Activated T-helper 17 cell treated with anti-CD3 and anti-CD28 coated beads, Interleukin-2, amount 50 U/mL, for 72 hours (primary cell): ENCODE data around the gene DRD4. TPM values are rescaled to one million over a fixed set of nuclear protein-coding genes. Genes with fewer than 3 reads are reported as not detected.

ENCODE experiments used
- ATAC-seq: fragments of 150-1000 bp; cut with Tn5 transposase; replicated peaks from 2 replicates; pipeline ENCODE4 v1.10.0; 2021; ENCODE audit warnings: mild to moderate bottlenecking, moderate library complexity
- H3K27ac Mint-ChIP-seq: one replicate; pipeline ENCODE4 v1.8.0; 2022; ENCODE audit warnings: mixed read lengths
- H3K27me3 Mint-ChIP-seq: one replicate; pipeline ENCODE4 v1.8.0; 2022; ENCODE audit warnings: mixed read lengths
- H3K36me3 Mint-ChIP-seq: one replicate; pipeline ENCODE4 v1.8.0; 2022; ENCODE audit warnings: low read depth, mild to moderate bottlenecking, mixed read lengths
- H3K4me1 Mint-ChIP-seq: one replicate; pipeline ENCODE4 v1.8.0; 2022; ENCODE audit warnings: mixed read lengths
- H3K4me3 Mint-ChIP-seq: one replicate; pipeline ENCODE4 v1.8.0; 2022; ENCODE audit warnings: mild to moderate bottlenecking, mixed read lengths
- H3K9me3 Mint-ChIP-seq: one replicate; pipeline ENCODE4 v1.8.0; 2022; ENCODE audit warnings: mixed read lengths
- total RNA-seq, 2 donors: library from RNA; stranded (reverse); gene quantifications; one replicate each; pipeline ENCODE4 v1.2.3, GENCODE V29; 2022

Gene DRD4
- total RNA-seq: 1 to 10 TPM in 1 of 2 donors, under 1 TPM in 1; 0.48 to 3.8 TPM

- Mint-ChIP-seq H3K27me3 (peaks cover 8% of the 10 kb centered on the region), H3K27ac (no peak within 1 kb of the TSS), H3K9me3 (no peaks in the 10 kb centered on the region), H3K36me3 (peaks cover 10% of the 10 kb centered on the region), H3K4me3 (peak within 1 kb of the TSS; percentile 41), H3K4me1 (no peaks in the 10 kb centered on the region)
- ATAC-seq: no peak
Measured at GRCh38 chr11:636511-637332, at the start of gene DRD4. Gene DRD4, plus strand, starts transcription at chr11:637269. Its CDS starts 36 bp downstream, at chr11:637305.

GRCh38 chr11:587546-587945 lies 49.5 kb upstream of the DRD4 start:
- H3K9me3 Mint-ChIP-seq: no peaks in the 10 kb centered on the region
- peak; percentile 43 for ATAC-seq

DNA sequence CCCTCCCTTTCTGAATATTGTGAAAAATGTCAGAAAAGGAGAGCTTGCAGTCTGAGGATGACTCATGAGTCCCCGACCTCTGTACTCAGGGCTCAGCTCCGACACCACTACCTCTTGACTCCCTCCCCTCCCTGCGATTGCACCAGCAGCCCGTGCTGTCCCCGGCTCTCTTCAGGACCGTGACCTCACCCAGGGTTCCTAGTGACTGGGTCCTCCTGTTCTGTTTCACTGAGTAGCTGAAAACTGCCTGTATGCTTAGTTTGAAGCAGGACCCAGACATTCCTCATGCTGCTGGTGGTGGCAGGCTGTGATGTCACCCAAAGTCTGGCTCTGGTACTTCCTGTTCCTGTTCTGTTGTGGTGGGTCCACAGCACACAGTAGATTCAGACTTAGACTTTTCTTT lies 49.1 kb upstream of the DRD4 start:
- peaks cover 11% of the 10 kb centered on the region for H3K4me1 Mint-ChIP-seq
- ATAC-seq: peak; percentile 98
- H3K27me3 Mint-ChIP-seq: no peaks in the 10 kb centered on the region
- H3K27ac Mint-ChIP-seq: peak overlapping the region; percentile 87
- peak overlapping the region; percentile 68 for H3K4me3 Mint-ChIP-seq
- peaks cover 81% of the 10 kb centered on the region for H3K36me3 Mint-ChIP-seq
- H3K9me3 Mint-ChIP-seq: no peaks in the 10 kb centered on the region

More at GRCh38 chr11:587546-587945, 49.5 kb upstream of the DRD4 start:
- peaks cover 11% of the 10 kb centered on the region for H3K4me1 Mint-ChIP-seq
- H3K27me3 Mint-ChIP-seq: no peaks in the 10 kb centered on the region
- peak overlapping the region; percentile 68 for H3K4me3 Mint-ChIP-seq
- H3K27ac Mint-ChIP-seq: peak overlapping the region; percentile 87
- H3K36me3 Mint-ChIP-seq: peaks cover 81% of the 10 kb centered on the region

DNA sequence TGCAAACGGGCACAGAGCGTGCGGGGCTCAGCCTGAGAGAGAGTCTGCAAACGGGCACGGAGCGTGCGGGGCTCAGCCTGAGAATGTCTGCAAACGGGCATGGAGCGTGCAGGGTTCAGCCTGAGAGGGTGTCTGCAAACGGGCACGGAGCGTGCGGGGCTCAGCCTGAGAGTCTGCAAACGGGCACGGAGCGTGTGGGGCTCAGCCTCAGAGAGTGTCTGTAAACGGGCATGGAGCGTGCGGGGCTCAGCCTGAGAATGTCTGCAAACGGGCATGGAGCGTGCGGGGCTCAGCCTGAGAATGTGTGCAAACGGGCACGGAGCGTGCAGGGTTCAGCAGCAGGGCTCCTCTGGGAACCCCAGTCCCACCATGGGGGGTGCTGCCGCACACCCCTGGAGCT lies 47.3 kb upstream of the DRD4 start:
- Mint-ChIP-seq H3K4me1 (peaks cover 11% of the 10 kb centered on the region), H3K9me3 (no peaks in the 10 kb centered on the region), H3K36me3 (peaks cover 85% of the 10 kb centered on the region), H3K27ac (no peak overlapping the region), H3K27me3 (no peaks in the 10 kb centered on the region), H3K4me3 (no peak overlapping the region)
- no peak for ATAC-seq

DNA sequence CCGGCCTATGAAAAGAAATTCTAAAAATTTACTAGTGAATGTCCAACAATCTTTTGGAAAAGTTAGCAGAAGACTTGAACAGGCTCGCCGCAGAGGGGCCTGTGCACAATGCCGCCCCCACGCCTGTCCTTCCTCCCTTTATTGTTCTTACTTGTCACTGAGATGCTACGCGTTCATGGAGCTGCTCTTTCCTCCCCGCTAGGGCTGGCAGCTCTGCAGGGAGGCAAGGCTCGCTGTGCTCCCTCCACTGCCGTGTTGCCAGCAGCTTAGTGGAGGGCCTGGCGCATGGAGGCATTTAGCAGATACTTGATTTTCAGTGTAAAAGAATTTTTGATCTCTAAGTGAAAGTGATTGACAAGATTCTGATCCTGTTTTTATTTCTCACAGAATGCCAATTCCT lies 46.1 kb upstream of the DRD4 start:
- no peak overlapping the region for H3K27ac Mint-ChIP-seq
- no peaks in the 10 kb centered on the region for H3K9me3 Mint-ChIP-seq
- H3K4me1 Mint-ChIP-seq: peaks cover 11% of the 10 kb centered on the region
- H3K4me3 Mint-ChIP-seq: no peak overlapping the region
- ATAC-seq: no peak
- H3K27me3 Mint-ChIP-seq: no peaks in the 10 kb centered on the region
- peaks cover 93% of the 10 kb centered on the region for H3K36me3 Mint-ChIP-seq

DNA sequence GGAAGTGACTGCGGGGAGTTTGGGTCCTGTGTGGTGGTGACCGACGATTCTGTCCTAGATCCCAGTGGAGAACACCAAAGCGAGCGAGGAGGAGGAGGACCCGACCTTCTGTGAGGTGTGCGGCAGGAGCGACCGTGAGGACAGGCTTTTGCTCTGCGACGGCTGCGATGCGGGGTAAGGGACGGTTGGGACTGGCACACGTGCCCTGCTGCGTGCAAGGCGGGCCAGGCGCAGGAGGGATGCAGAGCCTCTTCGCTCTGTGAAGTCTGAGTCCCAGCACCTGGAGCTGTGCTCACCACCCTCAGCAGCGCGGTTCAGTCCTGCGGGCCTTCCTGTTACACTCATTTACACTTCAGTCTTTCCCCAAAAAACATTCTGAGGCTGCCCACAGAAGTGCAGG lies 44.6 kb upstream of the DRD4 start:
- Mint-ChIP-seq H3K4me1 (peaks cover 7% of the 10 kb centered on the region), H3K9me3 (no peaks in the 10 kb centered on the region), H3K36me3 (peaks cover 97% of the 10 kb centered on the region), H3K27me3 (no peaks in the 10 kb centered on the region), H3K27ac (no peak overlapping the region), H3K4me3 (no peak overlapping the region)
- ATAC-seq: no peak

DNA sequence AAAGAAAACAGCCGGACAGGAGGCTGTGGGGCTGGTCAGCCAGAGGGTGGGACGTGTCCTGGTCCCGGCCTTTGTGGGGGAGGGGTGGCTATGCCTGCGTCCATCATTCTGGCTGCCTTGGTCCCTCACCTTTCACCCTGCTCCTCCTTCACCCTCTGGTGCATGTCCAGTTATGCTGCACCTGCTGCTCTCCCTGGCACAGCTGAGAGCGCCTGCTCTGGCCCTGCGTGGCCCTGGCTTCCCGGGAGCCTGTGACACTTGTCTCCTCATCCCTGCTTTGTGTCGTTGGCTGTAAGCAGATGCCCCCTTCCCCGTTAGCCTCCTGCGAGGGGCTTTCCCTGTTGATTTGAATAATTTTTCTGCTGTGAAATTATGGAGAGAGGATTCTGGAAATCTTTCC lies 44.2 kb upstream of the DRD4 start:
- H3K36me3 Mint-ChIP-seq: peaks cover 93% of the 10 kb centered on the region
- no peak overlapping the region for H3K27ac Mint-ChIP-seq
- no peak for ATAC-seq
- H3K4me3 Mint-ChIP-seq: no peak overlapping the region
- no peaks in the 10 kb centered on the region for H3K27me3 Mint-ChIP-seq
- H3K4me1 Mint-ChIP-seq: peaks cover 5% of the 10 kb centered on the region
- no peaks in the 10 kb centered on the region for H3K9me3 Mint-ChIP-seq

- Mint-ChIP-seq H3K4me3 (no peak overlapping the region), H3K27me3 (no peaks in the 10 kb centered on the region), H3K36me3 (peaks cover 93% of the 10 kb centered on the region), H3K9me3 (no peaks in the 10 kb centered on the region), H3K4me1 (peaks cover 5% of the 10 kb centered on the region), H3K27ac (no peak overlapping the region)
- ATAC-seq: no peak
Measured at GRCh38 chr11:593347-593746, 43.7 kb upstream of the DRD4 start.

DNA sequence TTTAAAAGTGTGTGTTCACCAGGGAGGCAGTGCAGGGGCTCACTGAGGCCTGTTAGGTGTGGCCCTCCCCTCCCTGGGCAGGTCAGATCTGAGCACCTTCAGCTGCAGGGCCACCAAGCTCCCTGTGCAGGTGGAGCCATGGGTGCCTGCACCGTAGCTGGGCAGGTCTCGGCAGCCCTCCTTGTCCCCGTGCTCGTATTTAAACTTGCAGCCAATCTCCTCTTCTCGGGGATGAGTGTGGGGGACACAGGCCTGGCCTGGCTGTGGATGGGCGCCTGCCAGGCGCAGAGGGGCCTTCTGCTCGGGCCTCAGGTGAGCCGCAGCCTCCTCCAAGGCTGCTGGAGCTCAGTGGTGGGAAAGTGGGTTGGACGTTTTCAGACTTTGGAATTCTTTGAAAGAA lies 41.7 kb upstream of the DRD4 start:
- Mint-ChIP-seq H3K27me3 (no peaks in the 10 kb centered on the region), H3K9me3 (no peaks in the 10 kb centered on the region), H3K27ac (no peak overlapping the region), H3K4me3 (no peak overlapping the region), H3K36me3 (peaks cover 93% of the 10 kb centered on the region), H3K4me1 (peaks cover 5% of the 10 kb centered on the region)
- ATAC-seq: no peak

- Mint-ChIP-seq H3K36me3 (peaks cover 93% of the 10 kb centered on the region), H3K9me3 (no peaks in the 10 kb centered on the region), H3K4me3 (peak overlapping the region; percentile 5), H3K27me3 (no peaks in the 10 kb centered on the region), H3K27ac (peak overlapping the region; percentile 37), H3K4me1 (peaks cover 5% of the 10 kb centered on the region)
- ATAC-seq: peak; percentile 80
Measured at GRCh38 chr11:596374-596773, 40.7 kb upstream of the DRD4 start.

GRCh38 chr11:597166-597725 lies 39.8 kb upstream of the DRD4 start:
- ATAC-seq: no peak
- Mint-ChIP-seq H3K4me1 (peaks cover 5% of the 10 kb centered on the region), H3K36me3 (peaks cover 93% of the 10 kb centered on the region), H3K9me3 (no peaks in the 10 kb centered on the region), H3K4me3 (no peak overlapping the region), H3K27ac (peak overlapping the region; percentile 30), H3K27me3 (no peaks in the 10 kb centered on the region)

DNA sequence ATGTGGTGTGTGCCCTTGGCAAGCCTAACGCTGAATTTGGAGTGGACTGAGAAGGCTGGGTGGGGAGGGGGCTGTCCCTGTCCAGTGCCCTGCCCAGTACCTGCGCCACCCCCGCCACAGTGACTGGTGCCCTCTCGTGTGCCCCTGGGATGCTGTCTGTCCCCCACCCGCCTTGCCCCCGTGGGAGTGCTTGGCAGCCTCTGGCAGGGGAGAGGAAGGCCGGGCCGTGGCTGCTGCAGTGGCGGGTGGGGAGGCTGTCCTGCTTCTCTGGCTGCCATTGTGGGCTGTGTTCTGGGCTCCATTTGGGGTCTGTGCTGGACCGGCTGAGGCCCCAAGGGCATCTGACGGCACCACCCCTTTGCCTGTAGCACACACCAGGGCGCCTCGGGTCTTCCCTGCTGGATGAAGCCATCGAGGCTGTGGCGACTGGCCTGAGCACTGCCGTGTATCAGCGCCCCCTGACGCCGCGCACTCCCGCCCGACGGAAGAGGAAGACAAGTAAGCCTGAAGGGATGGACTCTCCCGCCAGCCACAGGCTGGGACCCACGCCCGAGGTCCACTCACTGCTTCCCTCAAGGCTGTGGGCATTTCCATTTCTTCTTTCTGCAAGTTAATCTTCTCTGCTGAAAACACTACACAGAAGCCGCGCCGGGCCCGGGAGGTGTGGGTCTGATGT lies 38.9 kb upstream of the DRD4 start:
- Mint-ChIP-seq H3K36me3 (peaks cover 93% of the 10 kb centered on the region), H3K4me1 (peaks cover 5% of the 10 kb centered on the region), H3K4me3 (no peak overlapping the region), H3K27me3 (no peaks in the 10 kb centered on the region), H3K27ac (no peak overlapping the region), H3K9me3 (no peaks in the 10 kb centered on the region)
- ATAC-seq: no peak

- H3K36me3 Mint-ChIP-seq: peaks cover 89% of the 10 kb centered on the region
- H3K4me1 Mint-ChIP-seq: peaks cover 5% of the 10 kb centered on the region
- H3K9me3 Mint-ChIP-seq: no peaks in the 10 kb centered on the region
- H3K4me3 Mint-ChIP-seq: no peak overlapping the region
- ATAC-seq: no peak
- no peak overlapping the region for H3K27ac Mint-ChIP-seq
- no peaks in the 10 kb centered on the region for H3K27me3 Mint-ChIP-seq
Measured at GRCh38 chr11:601573-602245, 35.4 kb upstream of the DRD4 start.

DNA sequence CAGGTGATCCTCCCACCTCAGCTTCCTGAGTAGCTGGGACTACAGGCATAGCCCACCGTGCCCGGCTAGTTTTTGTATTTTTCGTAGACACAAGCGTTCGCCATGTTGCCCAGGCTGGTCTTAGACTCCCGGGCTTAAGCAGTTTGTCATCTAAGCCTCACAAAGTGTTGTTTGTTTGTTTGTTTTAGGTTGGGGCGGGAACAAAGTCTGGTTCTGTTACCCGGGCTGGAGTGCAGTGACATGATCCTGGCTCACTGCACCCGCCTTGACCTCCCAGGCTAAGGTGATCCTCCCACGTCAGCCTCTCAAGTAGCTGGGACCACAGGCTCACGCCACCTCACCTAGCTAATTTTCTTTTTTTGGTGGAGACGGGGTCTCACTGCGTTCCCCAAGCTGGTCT lies 33.9 kb upstream of the DRD4 start:
- no peak overlapping the region for H3K4me3 Mint-ChIP-seq
- no peaks in the 10 kb centered on the region for H3K9me3 Mint-ChIP-seq
- H3K27me3 Mint-ChIP-seq: no peaks in the 10 kb centered on the region
- no peak for ATAC-seq
- H3K36me3 Mint-ChIP-seq: peaks cover 93% of the 10 kb centered on the region
- H3K4me1 Mint-ChIP-seq: no peaks in the 10 kb centered on the region
- no peak overlapping the region for H3K27ac Mint-ChIP-seq
